Uterus (tissue), 4 donors: ENCODE measurements around the gene CDX2. TPM values are rescaled to one million over a fixed set of nuclear protein-coding genes. Genes with fewer than 3 reads are reported as not detected.

ENCODE experiments used
- DNase-seq, 2 donors: peaks; one replicate each; pipeline ENCODE4 v3.0.0-alpha.2; 2019 to 2020
- H3K27ac ChIP-seq, 2 donors: fragments of 200-600 bp; sonication (generic); 1 replicate in 1 of 2; 2 replicates in 1 of 2; pipeline ENCODE4 v1.5.1; 2016 to 2018
- H3K27me3 ChIP-seq, 2 donors: fragments of 200-600 bp; sonication (generic); one replicate each; pipeline ENCODE4 v1.5.1; 2018 to 2019; ENCODE audit warnings: control low read depth in 1 of 2
- H3K36me3 ChIP-seq, 2 donors: fragments of 200-600 bp; sonication (generic); one replicate each; pipeline ENCODE4 v1.5.1; 2019; ENCODE audit warnings: control low read depth in 1 of 2
- H3K4me1 ChIP-seq, 2 donors: fragments of 200-600 bp; sonication (generic); one replicate each; pipeline ENCODE4 v1.5.1; 2018 to 2019; ENCODE audit warnings: control low read depth in 1 of 2
- H3K4me3 ChIP-seq, 2 donors: fragments of 200-600 bp; sonication (generic); 1 replicate in 1 of 2; 2 replicates in 1 of 2; pipeline ENCODE4 v1.5.1; 2018 to 2019; ENCODE audit warnings: mild to moderate bottlenecking in 1 of 2
- H3K9me3 ChIP-seq, 2 donors: fragments of 200-600 bp; sonication (generic); one replicate each; pipeline ENCODE4 v1.5.1; 2019; ENCODE audit warnings: control low read depth in 1 of 2
- CTCF ChIP-seq, 4 experiments: fragments of 200-600 bp in 2 of 4; fragments of 450-650 bp in 2 of 4; sonication (generic) in 2 of 4; IDR thresholded peaks; one replicate each; pipeline ENCODE4 v1.5.1; 2016 to 2019; ENCODE audit warnings: antibody characterized with exemption in 4 of 4, mild to moderate bottlenecking in 2 of 4, moderate library complexity in 1 of 4
- POLR2A ChIP-seq, 2 donors: fragments of 450-650 bp; IDR thresholded peaks; one replicate each; pipeline ENCODE4 v1.6.1; 2016; ENCODE audit warnings: antibody characterized with exemption in 2 of 2, mild to moderate bottlenecking in 1 of 2, moderate library complexity in 1 of 2
- intact Hi-C: fragments of 100-400 bp; cut with DNase I; formaldehyde crosslinking; loops from one replicate; pipeline ENCODE4 v1.15.1; 2023; ENCODE audit warnings: low total_unique reads
- total RNA-seq, 4 donors: library from RNA; depleted of rRNA in 3 of 4; stranded (reverse); fragments of >200 nt in 3 of 4; gene quantifications; one replicate each; pipeline versions ENCODE4 v1.1.0 to v1.2.4, GENCODE V29; 2014 to 2023
- donor health status: DM: yes; HTN: yes; CAD: no.

CDX2 gene, protein sequence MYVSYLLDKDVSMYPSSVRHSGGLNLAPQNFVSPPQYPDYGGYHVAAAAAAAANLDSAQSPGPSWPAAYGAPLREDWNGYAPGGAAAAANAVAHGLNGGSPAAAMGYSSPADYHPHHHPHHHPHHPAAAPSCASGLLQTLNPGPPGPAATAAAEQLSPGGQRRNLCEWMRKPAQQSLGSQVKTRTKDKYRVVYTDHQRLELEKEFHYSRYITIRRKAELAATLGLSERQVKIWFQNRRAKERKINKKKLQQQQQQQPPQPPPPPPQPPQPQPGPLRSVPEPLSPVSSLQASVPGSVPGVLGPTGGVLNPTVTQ
- total RNA-seq, result under 1 TPM in 1 of 4 donors, not detected in 3; 0.29 TPM

DNA sequence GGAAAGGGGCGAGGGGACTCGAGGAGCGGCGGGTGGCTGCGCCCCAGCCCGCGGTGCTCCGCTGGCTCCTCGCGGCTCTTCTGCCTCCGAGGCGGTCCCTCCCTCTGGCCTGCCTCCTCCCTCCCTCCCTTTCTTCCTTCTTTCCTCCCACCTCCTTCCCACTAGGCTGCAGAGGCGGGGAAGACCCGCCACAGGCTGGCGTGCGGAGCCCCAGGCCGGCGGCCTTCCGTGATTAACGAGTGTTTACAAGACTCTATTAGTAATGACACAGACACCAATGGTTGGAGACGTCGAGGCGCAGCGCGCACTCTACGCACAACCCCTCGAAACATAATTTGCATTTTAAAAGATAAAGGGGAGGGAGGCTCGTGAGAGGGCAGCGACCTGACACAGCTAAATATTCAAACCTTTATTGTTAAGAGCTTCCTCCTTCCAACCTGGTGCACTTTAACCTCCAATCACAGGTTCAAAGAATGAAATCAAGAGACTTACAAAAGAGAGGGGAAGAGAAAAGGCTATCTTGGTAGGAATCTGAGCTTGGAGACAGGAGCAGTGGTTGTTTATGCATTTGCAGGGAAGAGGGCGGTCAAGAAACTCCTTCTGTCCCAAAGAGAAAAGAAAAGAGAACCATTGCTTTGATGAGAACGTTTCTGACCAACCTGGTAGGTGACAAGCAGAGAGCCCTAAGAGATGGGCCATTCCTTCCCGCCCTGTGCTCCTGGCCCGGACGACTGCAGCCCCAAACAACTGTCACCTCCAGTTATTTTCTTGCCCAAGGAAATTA lies at the start of gene CDX2:
Gene CDX2 (minus strand): TSS at position 234 of the 784 bp plus-strand sequence. CDS start 309 bp downstream, outside the sequence.
- H3K27ac ChIP-seq, result no peak within 1 kb of the TSS
- peaks cover 6 to 77% of the 10 kb centered on the region in 2 donors for H3K27me3 ChIP-seq
- no peak for DNase-seq
- H3K9me3 ChIP-seq, result no peaks in the 10 kb centered on the region
- TF ChIP-seq POLR2A (IDR thresholded peaks at IDR 0.05) (no peak), CTCF (IDR thresholded peaks at IDR 0.05) (no peak)
- H3K36me3 ChIP-seq, result no peaks in the 10 kb centered on the region
- intact Hi-C loops, result no loop called here
- peak within 1 kb of the TSS in 1 of 2 donors; percentile 16 for H3K4me3 ChIP-seq
- peaks cover 0 to 8% of the 10 kb centered on the region in 2 donors for H3K4me1 ChIP-seq

- H3K4me1 ChIP-seq, result no peaks in the 10 kb centered on the region
- no peak for DNase-seq
- no peak overlapping the region for H3K4me3 ChIP-seq
- intact Hi-C loops, result no loop called here
- H3K27ac ChIP-seq, result no peak overlapping the region
- no peaks in the 10 kb centered on the region for H3K36me3 ChIP-seq
- H3K27me3 ChIP-seq, result no peaks in the 10 kb centered on the region
- H3K9me3 ChIP-seq, result no peaks in the 10 kb centered on the region
- no peak for TF ChIP-seq CTCF (IDR thresholded peaks at IDR 0.05)
- no peak for TF ChIP-seq POLR2A (IDR thresholded peaks at IDR 0.05)
Measured at GRCh38 chr13:28014301-28014700, 45.2 kb upstream of the CDX2 start.

- Histone ChIP-seq H3K27me3 (no peaks in the 10 kb centered on the region), H3K4me1 (no peaks in the 10 kb centered on the region), H3K36me3 (no peaks in the 10 kb centered on the region), H3K4me3 (no peak overlapping the region), H3K27ac (no peak overlapping the region), H3K9me3 (no peaks in the 10 kb centered on the region)
- intact Hi-C loops, result no loop called here
- DNase-seq, result no peak
- TF ChIP-seq POLR2A (IDR thresholded peaks at IDR 0.05) (no peak), CTCF (IDR thresholded peaks at IDR 0.05) (no peak)
Measured at GRCh38 chr13:28013482-28013881, 44.4 kb upstream of the CDX2 start.

GRCh38 chr13:28012896-28013295 lies 43.8 kb upstream of the CDX2 start:
- Histone ChIP-seq H3K9me3 (no peaks in the 10 kb centered on the region), H3K27me3 (no peaks in the 10 kb centered on the region), H3K36me3 (no peaks in the 10 kb centered on the region), H3K4me3 (no peak overlapping the region), H3K4me1 (no peaks in the 10 kb centered on the region), H3K27ac (no peak overlapping the region)
- TF ChIP-seq CTCF (IDR thresholded peaks at IDR 0.05) (no peak), POLR2A (IDR thresholded peaks at IDR 0.05) (no peak)
- DNase-seq, result no peak
- intact Hi-C loops, result no loop called here

- Histone ChIP-seq H3K36me3 (no peaks in the 10 kb centered on the region), H3K27ac (no peak overlapping the region), H3K27me3 (no peaks in the 10 kb centered on the region), H3K9me3 (no peaks in the 10 kb centered on the region), H3K4me3 (no peak overlapping the region), H3K4me1 (no peaks in the 10 kb centered on the region)
- intact Hi-C loops, result no loop called here
- DNase-seq, result no peak
- TF ChIP-seq POLR2A (IDR thresholded peaks at IDR 0.05) (no peak), CTCF (IDR thresholded peaks at IDR 0.05) (no peak)
Measured at GRCh38 chr13:28012383-28012782, 43.3 kb upstream of the CDX2 start.
